ENCODE results near the gene ZFP36L2. TPM values are rescaled to one million over a fixed set of nuclear protein-coding genes. Genes with fewer than 3 reads are reported as not detected.

ZFP36L2 gene
- total and polyA plus RNA-seq, 2 experiments from 2014 or later: 37.9 to 38.4 TPM

GRCh38 chr2:43188561-43189386 lies 37.6 kb downstream of the ZFP36L2 start:
- no peaks in the 10 kb centered on the region for H3K9me2 ChIP-seq (ENCODE audit: insufficient read depth)
- H3K79me2 ChIP-seq (replicated peaks; ENCODE audit: insufficient read depth): no peaks in the 10 kb centered on the region
- no peaks in the 10 kb centered on the region for H3K27me3 ChIP-seq (ENCODE audit: insufficient read depth)
- H3K4me1 Mint-ChIP-seq: peaks cover 42% of the 10 kb centered on the region
- TF ChIP-seq ZNF114 (CRISPR knock-in tag; IDR thresholded peaks at IDR 0.05): no peak
- TF ChIP-seq EZH2 (IDR thresholded peaks at IDR 0.05; ENCODE audit: low read depth, unreplicated experiment): no peak
- TF ChIP-seq ETS1 (IDR thresholded peaks at IDR 0.05): no peak
- TF ChIP-seq ZNF462 (CRISPR knock-in tag; IDR thresholded peaks at IDR 0.05): no peak
- no peak for TF ChIP-seq STAT1 (IDR thresholded peaks at IDR 0.05; ENCODE audit: unreplicated experiment)
- TF ChIP-seq EZH2phosphoT487 (IDR thresholded peaks at IDR 0.05; ENCODE audit: unreplicated experiment): no peak
- no peak for TF ChIP-seq JUNB (IDR thresholded peaks at IDR 0.05; ENCODE audit: unreplicated experiment)
- TF ChIP-seq CREB1 (CRISPR knock-in tag; IDR thresholded peaks at IDR 0.05; ENCODE audit: low read depth): no peak
- no peak for TF ChIP-seq REST (IDR thresholded peaks at IDR 0.05; ENCODE audit: unreplicated experiment)
- no peak for TF ChIP-seq CTCF (conservative IDR thresholded peaks at IDR 0.05; ENCODE audit: low read depth in 2 of 2)
- no peak for TF ChIP-seq NANOG (IDR thresholded peaks at IDR 0.05; ENCODE audit: borderline replicate concordance)
- no peak for TF ChIP-seq ZNF331 (CRISPR knock-in tag; IDR thresholded peaks at IDR 0.05; ENCODE audit: low read depth)
- TF ChIP-seq POLR2AphosphoS5 (IDR thresholded peaks at IDR 0.05; ENCODE audit: low read depth): no peak
- no peaks in the 10 kb centered on the region; the same call in none of the 3 replicates for H3K9me3 Mint-ChIP-seq
- H2AFZ ChIP-seq: no peak overlapping the region
- H3K36me3 ChIP-seq (ENCODE audit: insufficient read depth): no peaks in the 10 kb centered on the region
- H3K27ac Mint-ChIP-seq: no peak overlapping the region
- no peaks in the 10 kb centered on the region for H3F3A ChIP-seq (replicated peaks; ENCODE audit: low read depth)
- H3K4me2 ChIP-seq: no peak overlapping the region
- H4K20me1 ChIP-seq (replicated peaks; ENCODE audit: insufficient read depth): no peaks in the 10 kb centered on the region
- H3K4me1 ChIP-seq (ENCODE audit: insufficient read depth): peaks cover 19% of the 10 kb centered on the region; the same call in 1 of the 2 replicates
- no peak for DNase-seq (ENCODE audit: low spot score)
- H3K4me3 ChIP-seq: no peak overlapping the region
- no peaks in the 10 kb centered on the region for H3K36me3 Mint-ChIP-seq (ENCODE audit: low read depth)
- no peak for ATAC-seq
- no peak overlapping the region for H3K27ac ChIP-seq (ENCODE audit: low read depth)
- no peak overlapping the region for H3K4me3 Mint-ChIP-seq
- H3K27me3 Mint-ChIP-seq (ENCODE audit: insufficient read depth, low read depth, poor library complexity): peaks cover 15% of the 10 kb centered on the region

All from GM23338 (cell line).